K562 (cell line): ENCODE results near the gene TRIOBP. TPM values are rescaled to one million over a fixed set of nuclear protein-coding genes. Genes with fewer than 3 reads are reported as not detected.
A peak's percentile ranks its signal among the peaks of the same experiment; 100 is the strongest.

Experiments
- ATAC-seq: fragments of 200-7000 bp; cut with Tn5 transposase; 3 replicates; pipeline ENCODE4 v1.9.1; 2020; ENCODE audit warnings: moderate library complexity
- BruUV-seq: library from RNA; stranded (reverse); fragments of 400-500 nt; replicated peaks from 2 replicates; lab custom pipeline; 2021; lab: Mats Ljungman, UMichigan
- CTCF ChIA-PET: fragments of 300-600 bp; formaldehyde crosslinking; extraction: SDS; loops from one replicate; lab custom pipeline; 2021; ENCODE audit warnings: low intra/inter-chr PET ratio; lab: Yijun Ruan, JAX
- POLR2A ChIA-PET: fragments of 300-600, 350-650 bp; sonication (Branson Sonifier 250); formaldehyde crosslinking; extraction: SDS; loops from one replicate; lab custom pipeline; 2021; ENCODE audit warnings: antibody characterized with exemption, inconsistent platforms; lab: Yijun Ruan, JAX
- DNase-seq, 4 experiments: peaks; one replicate each; pipeline versions ENCODE4 v3.0.0 to v3.0.0-alpha.2; 2011 to 2018; ENCODE audit warnings: low spot score in 3 of 4, mixed read lengths in 3 of 4; ENCODE audit errors: extremely low read depth in 1 of 4
- FAIRE-seq: peaks from 2 replicates; lab custom pipeline; 2011; peaks lifted over from hg19 to GRCh38; lab: Jason Lieb, UNC
- H2AFZ ChIP-seq: 2 replicates; pipeline ENCODE4 v1.6.0; 2011; ENCODE audit warnings: low read depth, low read length, control low read depth, inconsistent platforms
- H3K27ac ChIP-seq: fragments of 200-600 bp; 3 replicates; pipeline ENCODE4 v1.8.0; 2011; ENCODE audit warnings: low read depth, mild to moderate bottlenecking, control low read depth, inconsistent platforms, low read length, moderate library complexity, mixed read lengths; ENCODE audit errors: extremely low read depth
- H3K27me3 ChIP-seq, 2 experiments: fragments of 300-600 bp in 1 of 2; 2 replicates in 1 of 2; 3 replicates in 1 of 2; pipeline versions ENCODE4 v1.6.0 to v1.8.0; 2011; ENCODE audit warnings: inconsistent platforms in 2 of 2, low read length in 2 of 2, mild to moderate bottlenecking in 1 of 2, mixed read lengths in 1 of 2, moderate library complexity in 1 of 2; ENCODE audit not compliant: control insufficient read depth in 2 of 2, insufficient read depth in 2 of 2
- H3K36me3 ChIP-seq: fragments of 300-600 bp; 3 replicates; pipeline ENCODE4 v1.8.0; 2011; ENCODE audit warnings: mild to moderate bottlenecking, low read length, inconsistent platforms; ENCODE audit not compliant: control insufficient read depth, insufficient read depth
- H3K4me1 ChIP-seq, 2 experiments: fragments of 200-600 bp in 1 of 2; replicated peaks in 1 of 2; 2 replicates in 1 of 2; 3 replicates in 1 of 2; pipeline versions ENCODE4 v1.5.1 to v1.8.0; 2011; ENCODE audit warnings: inconsistent platforms in 2 of 2, low read length in 2 of 2, mild to moderate bottlenecking in 1 of 2, mixed read lengths in 1 of 2, moderate library complexity in 1 of 2; ENCODE audit not compliant: control insufficient read depth in 2 of 2, insufficient read depth in 2 of 2
- H3K4me2 ChIP-seq: 2 replicates; pipeline ENCODE4 v1.6.1; 2011; ENCODE audit warnings: low read length, control low read depth, inconsistent platforms, mixed read lengths; ENCODE audit not compliant: insufficient read depth
- H3K4me3 ChIP-seq: fragments of 200-600 bp; sonication (generic), shearing (Covaris generic); 2 replicates; pipeline ENCODE4 v1.5.1; 2016; ENCODE audit warnings: control low read depth, inconsistent platforms
- H3K79me2 ChIP-seq: fragments of 200-600 bp; 3 replicates; pipeline ENCODE4 v1.8.0; 2011; ENCODE audit warnings: low read length, inconsistent platforms; ENCODE audit not compliant: control insufficient read depth, insufficient read depth
- H3K9ac ChIP-seq, 2 experiments: 2 replicates each; pipeline versions ENCODE4 v1.6.0 to v1.6.1; 2011; ENCODE audit warnings: low read depth in 2 of 2, low read length in 2 of 2, control low read depth in 1 of 2, inconsistent platforms in 1 of 2, mild to moderate bottlenecking in 1 of 2, mixed read lengths in 1 of 2; ENCODE audit not compliant: insufficient read depth in 1 of 2
- H3K9me1 ChIP-seq: one replicate; pipeline ENCODE4 v1.6.0; 2011; ENCODE audit warnings: inconsistent platforms, mild to moderate bottlenecking, low read length, moderate library complexity; ENCODE audit not compliant: control insufficient read depth, insufficient read depth
- H3K9me3 ChIP-seq: replicated peaks from 2 replicates; pipeline ENCODE4 v1.5.1; 2011; ENCODE audit warnings: low read depth, low read length, inconsistent platforms; ENCODE audit not compliant: control insufficient read depth, insufficient read depth
- H4K20me1 ChIP-seq: replicated peaks from 2 replicates; pipeline ENCODE4 v1.6.1; 2011; ENCODE audit warnings: low read length, inconsistent platforms, mixed read lengths; ENCODE audit not compliant: control insufficient read depth, insufficient read depth
- POLR2B ChIP-seq: fragments of 450-650 bp; IDR thresholded peaks from 2 replicates; pipeline ENCODE4 v1.6.1; 2018; ENCODE audit warnings: low read depth; ENCODE audit not compliant: partially characterized antibody
- SMC3 ChIP-seq: conservative IDR thresholded peaks from 2 replicates; pipeline ENCODE4 v1.6.1; 2011; ENCODE audit warnings: low read depth, low read length, improper control_type of control experiment; ENCODE audit not compliant: insufficient read depth
- ZNF316 ChIP-seq: fragments of 450-650 bp; IDR thresholded peaks from 2 replicates; pipeline ENCODE4 v1.6.1; 2016
- ZNF780A ChIP-seq: fragments of 250-450 bp; sonication (Bioruptor Pico); IDR thresholded peaks from 2 replicates; pipeline ENCODE4 v1.5.0; 2021; ENCODE audit warnings: mild to moderate bottlenecking
- WGBS: fragments of 100-300 bp; shearing (Covaris generic); methylation state at CpG from one replicate; pipeline ENCODE4 v1.1.6; 2016; ENCODE audit warnings: low coverage, mixed read lengths; ENCODE audit not compliant: insufficient coverage; ENCODE audit errors: missing lambda C conversion rate; 5-methylcytosine and 5-hydroxymethylcytosine counted together
- in situ Hi-C: fragments of 300-500 bp; cut with MboI; formaldehyde crosslinking; loops from 4 replicates; pipeline ENCODE4 v1.15.0; 2018; ENCODE audit warnings: inconsistent platforms, mixed read lengths
- intact Hi-C: fragments of 100-400 bp; cut with micrococcal nuclease; formaldehyde crosslinking; loops from 2 replicates; pipeline ENCODE4 v1.14.2; 2022
- polyA plus RNA-seq, 8 experiments: library from polyadenylated mRNA; depleted of rRNA in 4 of 8; stranded (reverse) in 5 of 8; unstranded in 3 of 8; fragments of >200 nt; fragmentation: Nextera tagmentation in 2 of 8; fragmentation: Illumina TruSeq in 1 of 8; extraction: Ambion mirVana in 2 of 8; extraction: Trizol in 1 of 8; gene quantifications; 2 replicates each; pipeline versions ENCODE4 v1.2.1 to v1.2.3, GENCODE V29; 2011 to 2014; ENCODE audit warnings: inconsistent platforms in 1 of 8, missing spikeins in 1 of 8
- total RNA-seq, 7 experiments: library from RNA; depleted of rRNA in 6 of 7; stranded (reverse); fragments of >200 nt in 6 of 7; fragmentation: Illumina TruSeq in 2 of 7; extraction: Trizol in 2 of 7; gene quantifications; 2 replicates each; pipeline versions ENCODE4 v1.2.1 to v1.2.3, GENCODE V29; 2011 to 2021; ENCODE audit warnings: low replicate concordance in 1 of 7
- TF ChIP-seq, protein P1 (sequence below), 2 experiments: IDR thresholded peaks; 2 replicates each; pipeline ENCODE4 v1.6.1; 2012; ENCODE audit warnings: improper control_type of control experiment in 2 of 2, low read depth in 2 of 2, low read length in 2 of 2, borderline replicate concordance in 1 of 2
- TF ChIP-seq, protein P2 (sequence below): fragments of 450-650 bp; IDR thresholded peaks from 2 replicates; pipeline ENCODE4 v1.6.1; 2017; ENCODE audit warnings: antibody characterized with exemption, mild to moderate bottlenecking
- TF ChIP-seq, protein P3 (sequence below): fragments of 450-650 bp; IDR thresholded peaks from 2 replicates; pipeline ENCODE4 v1.6.1; 2016
- TF ChIP-seq, protein P4 (sequence below): fragments of 450-650 bp; IDR thresholded peaks from 2 replicates; pipeline ENCODE4 v1.6.1; 2016; ENCODE audit warnings: missing biosample characterization, missing genetic modification characterization
- TF ChIP-seq, protein P5 (sequence below): IDR thresholded peaks from 2 replicates; pipeline ENCODE4 v1.6.1; 2014; ENCODE audit warnings: antibody characterized with exemption

The TRIOBP gene
- total and polyA plus RNA-seq, 9 of the 15 experiments (the other 6 are each of a cell fraction or from before 2014, with no cell fraction given): 0.24 to 13.8 (median 5.5) TPM

DNA sequence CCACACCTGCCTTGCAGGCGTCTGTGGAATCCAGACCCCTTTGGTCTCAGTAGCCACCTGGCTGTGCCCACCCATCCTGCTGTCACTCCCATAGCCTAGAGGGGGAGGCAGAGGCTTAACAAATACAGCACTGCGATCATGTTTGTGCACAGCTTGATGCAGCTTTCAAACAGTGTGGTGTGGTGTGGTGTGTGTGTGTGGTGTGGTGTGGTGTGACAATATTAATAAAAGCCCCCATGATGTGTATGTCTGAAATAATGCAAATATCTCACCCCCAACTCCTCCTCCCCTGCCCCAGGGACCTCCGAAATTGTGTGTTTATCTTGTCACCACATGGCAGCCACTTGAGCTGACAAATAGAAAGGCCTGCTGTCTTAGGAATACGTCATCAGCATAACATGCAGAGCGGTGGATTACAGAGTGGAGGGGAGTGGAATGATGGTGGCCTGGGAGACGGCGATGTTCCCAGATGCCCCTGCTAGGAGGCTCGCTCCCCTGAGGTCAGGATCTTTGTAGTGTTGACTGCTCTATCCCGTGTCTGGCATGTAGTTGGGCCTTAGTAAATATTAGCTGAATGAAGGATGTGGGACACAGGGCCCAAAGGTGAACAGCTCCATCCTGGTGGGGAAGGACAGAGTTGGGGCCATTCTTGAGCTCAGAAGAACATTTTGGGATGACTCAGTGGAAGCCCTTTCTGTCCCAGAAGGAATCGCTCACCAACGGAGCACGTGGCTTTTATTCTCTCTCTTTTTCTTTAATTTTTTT, 35.5 kb upstream of the TRIOBP start:
- H3K36me3 ChIP-seq: peaks cover 53% of the 10 kb centered on the region; the same call in 2 of the 3 replicates
- no peaks in the 10 kb centered on the region for H3K9me3 ChIP-seq
- BruUV-seq: no TSS peak
- H3K27ac ChIP-seq: peak overlapping the region; percentile 66; the same call in 2 of the 3 replicates
- peak overlapping the region; percentile 71 to 86; a peak in 3 of 4 replicates for H3K9ac ChIP-seq
- H3K4me3 ChIP-seq: peak overlapping the region; percentile 63
- H2AFZ ChIP-seq: 0 out of 2 replicates have a peak overlapping the region, but pooled peaks have one; percentile 51
- peak overlapping the region; percentile 92 for H3K4me2 ChIP-seq
- FAIRE-seq (peak; percentile 83), DNase-seq (peak in 2 of 4 experiments; percentile 7 to 62), ATAC-seq (peak; percentile 38)
- H3K9me1 ChIP-seq: peaks cover 4% of the 10 kb centered on the region
- H4K20me1 ChIP-seq: peaks cover 17% of the 10 kb centered on the region
- CTCF ChIA-PET: interaction anchor here (0.8 to 1.3 kb wide), 3 partner anchors 20 to 25 kb away, joined by 3 to 9 read pairs (median 4); partner anchors contain the start of gene NOL12
- intact Hi-C loops (loop anchor here (1.0 kb wide), 1 partner anchor 20 kb away; no protein-coding TSS in a partner anchor), in situ Hi-C loops (no loop called here)
- WGBS: 29% methylated on average over 9 of the region's 12 CpGs
- peaks cover 69% of the 10 kb centered on the region for H3K79me2 ChIP-seq
- POLR2A ChIA-PET: interaction anchor here (0.6 to 1.7 kb wide), 4 partner anchors 10 to 120 kb away, joined by 3 to 11 read pairs (median 7); partner anchors contain the start of gene LGALS1
- no peaks in the 10 kb centered on the region for H3K27me3 ChIP-seq
- peaks cover 20 to 34% of the 10 kb centered on the region in 2 experiments for H3K4me1 ChIP-seq
- TF ChIP-seq, protein P1, sequence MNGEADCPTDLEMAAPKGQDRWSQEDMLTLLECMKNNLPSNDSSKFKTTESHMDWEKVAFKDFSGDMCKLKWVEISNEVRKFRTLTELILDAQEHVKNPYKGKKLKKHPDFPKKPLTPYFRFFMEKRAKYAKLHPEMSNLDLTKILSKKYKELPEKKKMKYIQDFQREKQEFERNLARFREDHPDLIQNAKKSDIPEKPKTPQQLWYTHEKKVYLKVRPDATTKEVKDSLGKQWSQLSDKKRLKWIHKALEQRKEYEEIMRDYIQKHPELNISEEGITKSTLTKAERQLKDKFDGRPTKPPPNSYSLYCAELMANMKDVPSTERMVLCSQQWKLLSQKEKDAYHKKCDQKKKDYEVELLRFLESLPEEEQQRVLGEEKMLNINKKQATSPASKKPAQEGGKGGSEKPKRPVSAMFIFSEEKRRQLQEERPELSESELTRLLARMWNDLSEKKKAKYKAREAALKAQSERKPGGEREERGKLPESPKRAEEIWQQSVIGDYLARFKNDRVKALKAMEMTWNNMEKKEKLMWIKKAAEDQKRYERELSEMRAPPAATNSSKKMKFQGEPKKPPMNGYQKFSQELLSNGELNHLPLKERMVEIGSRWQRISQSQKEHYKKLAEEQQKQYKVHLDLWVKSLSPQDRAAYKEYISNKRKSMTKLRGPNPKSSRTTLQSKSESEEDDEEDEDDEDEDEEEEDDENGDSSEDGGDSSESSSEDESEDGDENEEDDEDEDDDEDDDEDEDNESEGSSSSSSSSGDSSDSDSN (IDR thresholded peaks at IDR 0.05; ENCODE audit: borderline replicate concordance in 1 of 2, low read depth in 2 of 2, low read length in 2 of 2): no peak
- TF ChIP-seq, protein P2, sequence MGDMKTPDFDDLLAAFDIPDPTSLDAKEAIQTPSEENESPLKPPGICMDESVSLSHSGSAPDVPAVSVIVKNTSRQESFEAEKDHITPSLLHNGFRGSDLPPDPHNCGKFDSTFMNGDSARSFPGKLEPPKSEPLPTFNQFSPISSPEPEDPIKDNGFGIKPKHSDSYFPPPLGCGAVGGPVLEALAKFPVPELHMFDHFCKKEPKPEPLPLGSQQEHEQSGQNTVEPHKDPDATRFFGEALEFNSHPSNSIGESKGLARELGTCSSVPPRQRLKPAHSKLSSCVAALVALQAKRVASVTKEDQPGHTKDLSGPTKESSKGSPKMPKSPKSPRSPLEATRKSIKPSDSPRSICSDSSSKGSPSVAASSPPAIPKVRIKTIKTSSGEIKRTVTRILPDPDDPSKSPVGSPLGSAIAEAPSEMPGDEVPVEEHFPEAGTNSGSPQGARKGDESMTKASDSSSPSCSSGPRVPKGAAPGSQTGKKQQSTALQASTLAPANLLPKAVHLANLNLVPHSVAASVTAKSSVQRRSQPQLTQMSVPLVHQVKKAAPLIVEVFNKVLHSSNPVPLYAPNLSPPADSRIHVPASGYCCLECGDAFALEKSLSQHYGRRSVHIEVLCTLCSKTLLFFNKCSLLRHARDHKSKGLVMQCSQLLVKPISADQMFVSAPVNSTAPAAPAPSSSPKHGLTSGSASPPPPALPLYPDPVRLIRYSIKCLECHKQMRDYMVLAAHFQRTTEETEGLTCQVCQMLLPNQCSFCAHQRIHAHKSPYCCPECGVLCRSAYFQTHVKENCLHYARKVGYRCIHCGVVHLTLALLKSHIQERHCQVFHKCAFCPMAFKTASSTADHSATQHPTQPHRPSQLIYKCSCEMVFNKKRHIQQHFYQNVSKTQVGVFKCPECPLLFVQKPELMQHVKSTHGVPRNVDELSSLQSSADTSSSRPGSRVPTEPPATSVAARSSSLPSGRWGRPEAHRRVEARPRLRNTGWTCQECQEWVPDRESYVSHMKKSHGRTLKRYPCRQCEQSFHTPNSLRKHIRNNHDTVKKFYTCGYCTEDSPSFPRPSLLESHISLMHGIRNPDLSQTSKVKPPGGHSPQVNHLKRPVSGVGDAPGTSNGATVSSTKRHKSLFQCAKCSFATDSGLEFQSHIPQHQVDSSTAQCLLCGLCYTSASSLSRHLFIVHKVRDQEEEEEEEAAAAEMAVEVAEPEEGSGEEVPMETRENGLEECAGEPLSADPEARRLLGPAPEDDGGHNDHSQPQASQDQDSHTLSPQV: no peak; the same call in 1 of the 2 replicates
- TF ChIP-seq, protein P3, sequence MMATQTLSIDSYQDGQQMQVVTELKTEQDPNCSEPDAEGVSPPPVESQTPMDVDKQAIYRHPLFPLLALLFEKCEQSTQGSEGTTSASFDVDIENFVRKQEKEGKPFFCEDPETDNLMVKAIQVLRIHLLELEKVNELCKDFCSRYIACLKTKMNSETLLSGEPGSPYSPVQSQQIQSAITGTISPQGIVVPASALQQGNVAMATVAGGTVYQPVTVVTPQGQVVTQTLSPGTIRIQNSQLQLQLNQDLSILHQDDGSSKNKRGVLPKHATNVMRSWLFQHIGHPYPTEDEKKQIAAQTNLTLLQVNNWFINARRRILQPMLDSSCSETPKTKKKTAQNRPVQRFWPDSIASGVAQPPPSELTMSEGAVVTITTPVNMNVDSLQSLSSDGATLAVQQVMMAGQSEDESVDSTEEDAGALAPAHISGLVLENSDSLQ: peak; percentile 22; the same call in 1 of the 2 replicates
- no peak for TF ChIP-seq ZNF780A (CRISPR knock-in tag)
- TF ChIP-seq SMC3: 0 out of 2 replicates have a peak, but pooled peaks have one; percentile 7
- TF ChIP-seq, protein P4, sequence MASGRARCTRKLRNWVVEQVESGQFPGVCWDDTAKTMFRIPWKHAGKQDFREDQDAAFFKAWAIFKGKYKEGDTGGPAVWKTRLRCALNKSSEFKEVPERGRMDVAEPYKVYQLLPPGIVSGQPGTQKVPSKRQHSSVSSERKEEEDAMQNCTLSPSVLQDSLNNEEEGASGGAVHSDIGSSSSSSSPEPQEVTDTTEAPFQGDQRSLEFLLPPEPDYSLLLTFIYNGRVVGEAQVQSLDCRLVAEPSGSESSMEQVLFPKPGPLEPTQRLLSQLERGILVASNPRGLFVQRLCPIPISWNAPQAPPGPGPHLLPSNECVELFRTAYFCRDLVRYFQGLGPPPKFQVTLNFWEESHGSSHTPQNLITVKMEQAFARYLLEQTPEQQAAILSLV: no peak
- no peak for TF ChIP-seq POLR2B
- peak; percentile 51; the same call in 1 of the 2 replicates for TF ChIP-seq ZNF316
- TF ChIP-seq, protein P5, sequence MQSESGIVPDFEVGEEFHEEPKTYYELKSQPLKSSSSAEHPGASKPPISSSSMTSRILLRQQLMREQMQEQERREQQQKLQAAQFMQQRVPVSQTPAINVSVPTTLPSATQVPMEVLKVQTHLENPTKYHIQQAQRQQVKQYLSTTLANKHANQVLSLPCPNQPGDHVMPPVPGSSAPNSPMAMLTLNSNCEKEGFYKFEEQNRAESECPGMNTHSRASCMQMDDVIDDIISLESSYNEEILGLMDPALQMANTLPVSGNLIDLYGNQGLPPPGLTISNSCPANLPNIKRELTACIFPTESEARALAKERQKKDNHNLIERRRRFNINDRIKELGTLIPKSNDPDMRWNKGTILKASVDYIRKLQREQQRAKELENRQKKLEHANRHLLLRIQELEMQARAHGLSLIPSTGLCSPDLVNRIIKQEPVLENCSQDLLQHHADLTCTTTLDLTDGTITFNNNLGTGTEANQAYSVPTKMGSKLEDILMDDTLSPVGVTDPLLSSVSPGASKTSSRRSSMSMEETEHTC: no peak
